RWPE2 (cell line): ENCODE data around the gene ABHD2.

Experiments
- ATAC-seq: fragments of 200-7000 bp; cut with Tn5 transposase; 3 replicates; pipeline ENCODE4 v1.9.1; 2021; ENCODE audit warnings: low read depth
- DNase-seq: peaks from one replicate; pipeline ENCODE4 v3.0.0-alpha.2; 2020; ENCODE audit warnings: low spot score
- H3K27ac ChIP-seq: fragments of 450-650 bp; 2 replicates; pipeline ENCODE4 v1.5.1; 2017; ENCODE audit warnings: mild to moderate bottlenecking; ENCODE audit not compliant: poor library complexity, severe bottlenecking
- H3K27me3 ChIP-seq: fragments of 250-450 bp; sonication (Bioruptor Pico); 2 replicates; pipeline ENCODE4 v1.5.1; 2021; ENCODE audit warnings: mild to moderate bottlenecking, moderate library complexity; ENCODE audit not compliant: insufficient read depth, poor library complexity, severe bottlenecking
- H3K36me3 ChIP-seq: fragments of 250-450 bp; sonication (Bioruptor Pico); 2 replicates; pipeline ENCODE4 v1.5.1; 2020; ENCODE audit warnings: low read depth, mild to moderate bottlenecking, moderate library complexity
- H3K4me1 ChIP-seq: fragments of 250-450 bp; sonication (Bioruptor Pico); 2 replicates; pipeline ENCODE4 v1.5.1; 2021; ENCODE audit warnings: mild to moderate bottlenecking, moderate library complexity; ENCODE audit not compliant: insufficient read depth, poor library complexity, severe bottlenecking
- H3K4me3 ChIP-seq: fragments of 250-450 bp; sonication (Bioruptor Pico); 2 replicates; pipeline ENCODE4 v1.5.1; 2021; ENCODE audit warnings: mild to moderate bottlenecking, moderate library complexity; ENCODE audit not compliant: severe bottlenecking
- H3K9me3 ChIP-seq: fragments of 250-450 bp; sonication (Bioruptor Pico); 2 replicates; pipeline ENCODE4 v1.5.1; 2021; ENCODE audit warnings: mild to moderate bottlenecking, moderate library complexity; ENCODE audit not compliant: severe bottlenecking
- CTCF ChIP-seq: fragments of 450-650 bp; IDR thresholded peaks from one replicate; pipeline ENCODE4 v1.5.1; 2017; ENCODE audit warnings: mild to moderate bottlenecking, moderate library complexity; ENCODE audit not compliant: poor library complexity, severe bottlenecking

ABHD2 gene

DNA sequence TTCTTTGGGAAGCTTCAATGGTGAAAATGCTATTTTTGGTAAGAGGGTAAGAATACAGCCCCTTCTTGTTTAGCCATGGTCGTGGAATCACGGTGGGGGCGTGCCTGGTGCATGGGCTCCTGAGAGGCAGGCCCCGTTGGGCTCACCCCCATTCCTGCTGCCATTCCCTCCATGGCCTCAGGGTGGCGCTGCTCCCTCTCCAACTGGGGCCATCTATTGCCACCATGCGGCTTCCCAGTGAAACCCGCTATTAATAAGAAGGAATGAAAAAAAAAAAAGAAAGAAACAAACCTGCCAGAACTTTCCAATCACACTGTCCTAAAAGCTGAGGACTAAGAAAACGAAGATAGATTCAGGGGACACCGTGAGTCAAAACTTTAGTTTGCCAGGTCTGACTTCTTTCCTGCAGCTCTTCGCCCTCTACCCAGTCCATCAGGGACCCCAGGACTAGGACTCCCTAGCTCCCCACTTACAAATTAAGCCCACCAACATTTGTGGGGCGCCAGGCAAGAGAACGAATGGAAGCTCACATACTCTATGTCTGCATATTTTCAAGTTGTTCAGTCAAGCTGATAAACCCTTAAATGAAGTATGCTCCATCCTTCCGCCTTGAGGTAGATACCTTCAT, 30.6 kb upstream of the ABHD2 start:
- peak; percentile 100 for TF ChIP-seq CTCF
- H3K4me1 ChIP-seq: no peaks in the 10 kb centered on the region
- ATAC-seq: peak; percentile 92

DNA sequence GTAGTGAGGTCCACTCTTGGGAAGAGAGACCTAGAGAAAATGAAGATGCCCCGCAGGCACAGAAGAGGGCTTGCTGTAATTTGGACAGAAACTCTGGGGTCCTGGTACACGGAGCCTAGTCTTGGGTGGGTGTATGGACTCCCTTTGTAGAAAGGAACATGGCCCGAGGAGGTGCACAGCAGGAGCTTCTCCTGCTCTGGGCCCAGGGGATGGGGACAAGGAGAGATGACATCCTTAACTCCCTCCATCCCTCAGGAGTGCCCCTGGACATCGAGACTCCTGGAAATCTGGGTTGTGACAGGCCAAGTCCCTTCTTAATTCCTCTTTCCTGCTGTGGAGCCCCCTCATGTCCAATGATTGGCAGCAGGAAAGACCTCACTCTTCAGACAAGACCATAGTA, 29.9 kb upstream of the ABHD2 start:
- Histone ChIP-seq H3K36me3 (no peaks in the 10 kb centered on the region), H3K27me3 (no peaks in the 10 kb centered on the region), H3K9me3 (no peaks in the 10 kb centered on the region), H3K27ac (no peak overlapping the region), H3K4me3 (no peak overlapping the region), H3K4me1 (no peaks in the 10 kb centered on the region)
- ATAC-seq (no peak), DNase-seq (peak; percentile 57)
- no peak for TF ChIP-seq CTCF

More for the DNA sequence above, 30.6 kb upstream of the ABHD2 start:
- no peak overlapping the region for H3K27ac ChIP-seq
- no peaks in the 10 kb centered on the region for H3K27me3 ChIP-seq
- H3K36me3 ChIP-seq: no peaks in the 10 kb centered on the region
- no peak overlapping the region for H3K4me3 ChIP-seq
- peak; percentile 70 for DNase-seq
- no peaks in the 10 kb centered on the region for H3K9me3 ChIP-seq

- no peaks in the 10 kb centered on the region for H3K27me3 ChIP-seq
- H3K4me1 ChIP-seq: no peaks in the 10 kb centered on the region
- H3K27ac ChIP-seq: no peak overlapping the region
- TF ChIP-seq CTCF: no peak
- peak; percentile 21 for DNase-seq
- H3K36me3 ChIP-seq: no peaks in the 10 kb centered on the region
- no peak overlapping the region for H3K4me3 ChIP-seq
- no peaks in the 10 kb centered on the region for H3K9me3 ChIP-seq
- no peak for ATAC-seq
Measured at GRCh38 chr15:89058876-89059405, 29.3 kb upstream of the ABHD2 start.

DNA sequence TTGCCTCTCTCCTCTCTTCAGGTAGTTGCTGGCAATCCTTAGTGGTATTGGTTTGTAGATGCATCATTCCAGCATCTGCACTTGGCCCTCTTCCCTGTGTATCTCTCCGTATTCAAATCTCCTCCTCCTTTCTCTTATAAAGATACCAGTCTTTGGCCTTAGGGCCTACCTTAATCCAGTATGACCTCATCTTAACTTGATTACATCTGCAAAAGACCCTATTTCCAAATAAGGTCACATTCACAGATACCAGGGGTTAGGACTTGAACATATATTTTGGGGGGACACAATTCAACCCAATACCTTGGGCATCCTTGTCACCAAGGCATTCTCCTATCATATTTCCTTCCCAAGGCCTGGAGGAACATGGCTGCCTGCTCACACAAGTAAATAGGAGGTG, 22.0 kb upstream of the ABHD2 start:
- Histone ChIP-seq H3K4me3 (no peak overlapping the region), H3K27me3 (no peaks in the 10 kb centered on the region)
- no peak for ATAC-seq

More for the DNA sequence above, 22.0 kb upstream of the ABHD2 start:
- no peaks in the 10 kb centered on the region for H3K36me3 ChIP-seq
- H3K4me1 ChIP-seq: peaks cover 22% of the 10 kb centered on the region
- DNase-seq: no peak
- peaks cover 5% of the 10 kb centered on the region for H3K9me3 ChIP-seq
- H3K27ac ChIP-seq: no peak overlapping the region
- no peak for TF ChIP-seq CTCF
